ENCODE data around the gene ANO7.

DNA sequence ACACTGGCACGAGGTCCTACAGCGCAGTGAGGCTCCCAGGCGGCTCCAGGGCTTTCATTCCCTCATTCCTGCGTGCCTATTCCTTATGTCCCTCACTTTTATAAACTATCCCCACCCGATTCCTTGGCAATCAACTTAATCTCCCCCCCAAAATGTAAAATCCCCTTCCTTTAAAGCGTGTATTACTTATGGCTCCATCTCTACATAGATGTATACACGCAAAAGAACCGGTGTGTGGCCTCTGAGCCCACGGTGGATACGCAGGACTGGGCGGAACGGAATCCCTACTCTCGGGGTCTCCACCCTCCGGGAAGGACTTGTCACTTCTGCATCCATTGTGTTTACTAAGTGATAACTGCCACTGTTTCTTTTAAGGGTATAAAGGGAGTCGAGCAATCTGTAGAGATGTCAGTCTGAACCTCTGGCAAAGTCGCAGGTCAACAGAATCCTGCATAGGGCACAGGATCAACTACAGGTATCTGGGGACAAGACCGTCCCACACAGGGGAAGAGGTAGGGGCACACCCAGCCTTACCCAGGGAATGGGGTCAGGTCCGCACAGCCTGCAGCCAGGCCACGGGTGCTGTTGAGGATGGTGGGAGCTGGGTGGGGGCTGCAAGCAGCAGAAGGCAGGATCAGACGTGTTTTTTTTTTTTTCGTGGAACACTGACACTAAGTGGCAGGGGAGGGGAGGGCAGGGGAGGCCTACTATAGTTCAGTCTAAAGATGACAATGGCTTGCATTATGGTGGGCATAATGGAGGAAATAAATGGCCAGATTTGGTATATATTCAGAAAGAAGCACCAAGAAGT is 84.9 kb downstream of the ANO7 start:
- TF ChIP-seq EZH2phosphoT487 (IDR thresholded peaks at IDR 0.05; ENCODE audit: insufficient read depth, low read depth) (no peak), EZH2 (IDR thresholded peaks at IDR 0.05; ENCODE audit: insufficient read depth, poor library complexity, severe bottlenecking) (no peak)

Data from GM23248 (cell line).